ENCODE data around the gene P3H1.
"Not testable (repeated sequence)": the region's sequence is repeated elsewhere in the genome, so short reads cannot be mapped to it uniquely, and the experiment has no call there.

Gene P3H1

GRCh38 chr1:42769811-42770210 is 3.0 kb upstream of the P3H1 start:
- DNase-seq (ENCODE audit: low read depth): no peak

- no peak for DNase-seq (ENCODE audit: low read depth)
Measured at GRCh38 chr1:42768172-42768571, 1.3 kb upstream of the P3H1 start.

DNA sequence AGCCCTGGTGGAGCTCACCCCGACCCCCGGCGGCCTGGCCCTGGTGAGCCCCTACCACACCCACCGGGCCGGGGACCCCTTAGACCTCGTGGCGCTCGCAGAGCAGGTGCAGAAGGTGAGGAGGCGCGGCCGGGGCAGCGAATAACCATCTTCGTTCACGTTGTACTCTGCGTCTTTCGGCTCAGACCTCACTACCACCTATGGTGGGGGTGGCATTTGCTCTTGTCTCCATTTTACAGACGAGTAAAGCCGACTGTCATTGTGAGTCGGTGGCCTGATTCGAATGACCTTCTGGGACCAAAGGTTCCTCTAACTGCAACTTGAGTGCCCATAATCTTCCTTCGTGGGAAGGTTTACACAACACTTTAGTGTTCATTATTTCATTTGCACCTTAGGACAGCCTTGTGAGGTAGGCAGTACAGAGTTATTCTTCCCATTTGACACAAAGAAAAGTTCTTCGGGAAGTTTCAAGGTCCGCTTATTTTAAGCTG is 727 bp upstream of the P3H1 start:
- no peak for DNase-seq (ENCODE audit: low read depth)

GRCh38 chr1:42765832-42766740 is 742 bp downstream of the P3H1 start:
- DNase-seq (ENCODE audit: low read depth): peak; percentile 21

DNA sequence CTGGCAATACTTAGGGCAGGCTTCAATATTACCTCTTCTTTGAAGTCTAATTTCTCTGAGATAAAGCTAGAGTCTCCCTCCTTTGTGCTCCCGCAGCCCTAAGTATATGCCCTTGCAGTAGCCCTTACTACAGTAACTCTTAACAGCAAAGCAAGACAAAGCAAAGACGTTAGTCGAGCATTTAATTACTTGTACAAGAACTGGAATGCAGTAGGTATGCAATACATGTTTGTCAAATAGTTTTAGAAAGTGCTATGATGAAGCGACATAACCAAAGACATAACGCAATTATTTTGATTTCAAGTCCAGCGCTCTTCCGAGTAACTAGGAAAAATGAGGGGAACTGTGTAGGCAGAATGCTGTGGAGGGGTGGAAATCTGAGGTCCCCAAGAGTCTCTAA is 1.6 kb downstream of the P3H1 start:
- no peak for DNase-seq (ENCODE audit: low read depth)

DNA sequence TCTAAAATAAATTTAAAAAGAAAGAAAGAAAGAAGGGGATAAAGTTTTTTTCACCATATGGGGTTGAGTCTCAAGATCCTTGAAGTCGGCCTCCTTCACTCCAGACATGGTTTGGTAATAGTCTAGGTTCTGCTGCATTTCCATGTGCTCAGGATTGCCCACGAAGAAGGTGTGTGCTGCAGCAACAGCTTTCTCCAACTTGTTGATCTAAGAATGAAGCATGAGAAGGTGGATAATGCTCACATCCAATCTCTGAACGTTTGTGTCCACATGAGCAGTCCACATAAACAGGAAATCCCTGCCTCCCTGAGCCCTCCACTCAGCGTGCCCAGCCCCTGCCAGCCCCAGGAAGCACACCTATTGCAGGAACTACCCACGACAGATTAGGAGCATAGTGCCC is 4.6 kb downstream of the P3H1 start:
- no peak for DNase-seq (ENCODE audit: low read depth)

DNA sequence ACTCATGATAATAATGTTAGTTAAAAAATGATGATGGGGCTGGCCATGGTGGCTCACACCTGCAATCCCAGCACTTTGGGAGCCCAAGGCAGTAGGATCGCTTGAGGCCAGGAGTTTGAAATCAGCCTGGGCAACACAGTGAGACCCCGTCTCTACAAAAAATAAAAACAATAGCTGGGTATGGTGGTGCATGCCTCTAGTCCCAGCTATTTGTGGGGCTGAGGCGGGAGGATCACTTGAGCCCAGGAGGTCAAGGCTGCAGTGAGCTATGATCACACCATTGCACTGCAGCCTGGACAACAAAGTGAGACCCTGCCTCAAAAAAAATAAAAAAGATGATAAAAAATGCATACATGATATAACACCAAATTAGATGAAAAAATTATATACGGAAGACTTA is 5.3 kb downstream of the P3H1 start:
- no peak for DNase-seq (ENCODE audit: low read depth)

- no peak for DNase-seq (ENCODE audit: low read depth)
Measured at GRCh38 chr1:42759114-42759513, 7.7 kb downstream of the P3H1 start.

DNA sequence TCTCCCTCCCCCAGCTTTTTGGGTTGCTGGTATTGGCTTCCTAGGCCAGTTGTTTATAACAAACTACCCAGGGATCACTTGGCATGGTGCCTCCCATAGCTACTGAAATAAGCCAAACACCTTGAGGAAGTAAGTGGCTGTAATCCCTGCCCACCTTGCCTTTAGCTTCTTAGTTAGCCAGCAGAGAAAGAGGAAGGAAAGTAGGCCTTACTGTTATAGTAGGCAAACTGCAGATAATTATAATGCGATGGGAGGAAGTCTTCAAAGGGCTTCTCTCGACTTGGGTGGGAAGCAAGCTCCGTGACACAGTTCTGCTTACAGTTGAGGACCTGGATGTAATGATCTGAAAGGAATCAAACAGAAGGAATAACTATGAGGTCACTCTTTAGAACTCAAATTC is 8.2 kb downstream of the P3H1 start:
- no peak for DNase-seq (ENCODE audit: low read depth)

- no peak for DNase-seq (ENCODE audit: low read depth)
Measured at GRCh38 chr1:42757892-42758275, 8.9 kb downstream of the P3H1 start.

DNA sequence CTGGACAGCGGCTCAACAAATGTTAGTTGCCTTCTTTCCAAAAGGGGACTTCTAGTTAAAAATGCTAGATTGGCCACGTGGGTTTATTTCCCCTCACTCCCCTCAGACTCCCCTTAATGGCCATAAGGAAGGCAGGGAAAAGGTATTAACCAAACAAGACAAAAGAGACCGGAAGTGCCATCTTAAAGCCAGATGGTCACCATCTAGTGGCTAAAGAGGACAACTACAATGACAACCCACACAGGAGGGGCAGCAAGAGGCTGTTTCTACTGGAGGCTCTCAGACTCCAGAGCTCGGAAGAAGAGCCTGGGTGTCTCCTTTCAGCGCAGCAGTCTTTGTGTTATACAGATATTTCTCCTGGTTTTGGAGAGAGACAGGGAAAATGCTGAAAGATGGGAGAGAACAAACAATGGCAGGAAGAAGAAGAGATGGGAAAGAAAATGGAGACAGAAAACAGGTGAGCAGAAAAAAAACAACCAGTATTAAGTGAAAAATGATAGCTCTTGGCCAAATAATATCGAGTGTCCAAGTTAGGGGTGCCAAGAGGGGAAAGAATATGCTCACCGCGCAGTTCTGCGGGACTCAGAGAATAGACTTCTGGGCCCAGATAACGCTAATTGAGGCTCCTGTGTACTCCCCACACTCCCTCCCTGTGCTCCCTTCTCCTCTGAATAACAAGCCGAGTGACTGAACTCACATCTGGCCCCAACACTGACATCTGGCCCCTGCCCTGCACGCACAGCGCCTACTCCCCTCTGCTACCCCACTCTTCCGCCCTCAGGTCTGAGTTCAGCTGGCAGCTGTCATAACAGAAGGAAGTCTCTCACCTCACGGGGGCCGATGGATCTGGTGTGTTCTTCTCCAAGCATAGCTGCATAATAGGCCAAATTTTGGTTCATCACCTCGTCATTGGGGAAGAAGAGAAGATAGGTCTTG is 9.6 kb downstream of the P3H1 start:
- no peak for DNase-seq (ENCODE audit: low read depth)

DNA sequence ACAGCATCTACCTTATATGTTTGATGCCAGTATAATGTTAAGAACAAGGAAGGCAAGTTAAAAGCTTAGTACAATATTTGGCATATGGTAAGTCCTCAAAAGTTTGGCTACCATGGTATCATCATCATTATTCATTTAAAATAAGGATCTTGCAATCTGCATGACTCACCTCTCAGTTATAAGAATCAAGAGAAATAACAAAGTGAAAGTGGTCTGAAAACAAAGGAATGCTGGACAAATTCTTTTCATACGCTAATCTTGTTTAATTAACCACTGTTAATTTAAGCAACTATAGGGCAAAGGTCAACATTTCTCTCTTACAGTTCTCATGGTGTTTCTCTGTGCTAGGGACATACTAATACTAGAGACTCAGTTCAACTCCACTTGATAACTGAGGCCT is 13.8 kb downstream of the P3H1 start:
- DNase-seq (ENCODE audit: low read depth): no peak

DNA sequence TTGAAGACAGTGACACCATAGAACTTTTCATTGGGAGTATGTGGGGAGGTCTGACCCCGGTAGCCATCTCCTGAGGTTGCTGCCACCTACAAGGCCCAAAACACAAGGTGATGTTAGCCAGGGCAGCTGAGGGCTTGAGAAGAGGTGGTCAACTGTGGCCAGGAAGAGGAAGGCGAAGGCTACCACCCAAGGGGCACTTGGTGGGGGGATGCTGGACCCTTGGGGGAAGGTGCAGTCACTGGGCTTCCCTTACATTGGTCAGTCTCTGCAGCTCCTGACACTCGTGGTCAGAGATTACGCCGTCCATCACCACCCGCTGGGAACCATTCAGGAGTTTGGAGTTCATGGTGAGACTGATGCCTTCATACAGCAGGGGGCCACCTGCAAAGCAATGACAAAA is 14.5 kb downstream of the P3H1 start:
- no peak for DNase-seq (ENCODE audit: low read depth)

GRCh38 chr1:42751511-42752070 is 15.2 kb downstream of the P3H1 start:
- not testable (repeated sequence) for DNase-seq (ENCODE audit: low read depth)

DNA sequence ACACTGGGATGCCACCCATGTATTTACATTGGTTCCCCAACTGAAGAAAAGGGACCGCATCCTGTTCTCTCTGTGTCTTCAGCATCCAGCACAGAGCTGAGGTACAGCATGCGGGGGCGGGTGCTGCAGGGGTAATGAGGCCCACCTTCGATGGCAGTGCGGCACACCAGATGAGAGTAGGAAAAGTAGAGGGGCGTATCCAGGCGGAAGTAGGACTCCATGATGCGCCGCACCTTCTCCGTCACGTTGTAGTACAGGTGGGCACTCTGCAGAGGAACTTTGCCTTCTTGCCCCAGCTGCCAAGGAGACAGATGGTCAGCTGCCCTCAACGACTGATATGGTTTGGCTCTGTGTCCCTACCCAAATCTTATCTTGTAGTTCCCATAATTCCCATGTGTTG is 16.8 kb downstream of the P3H1 start:
- no peak for DNase-seq (ENCODE audit: low read depth)

DNA sequence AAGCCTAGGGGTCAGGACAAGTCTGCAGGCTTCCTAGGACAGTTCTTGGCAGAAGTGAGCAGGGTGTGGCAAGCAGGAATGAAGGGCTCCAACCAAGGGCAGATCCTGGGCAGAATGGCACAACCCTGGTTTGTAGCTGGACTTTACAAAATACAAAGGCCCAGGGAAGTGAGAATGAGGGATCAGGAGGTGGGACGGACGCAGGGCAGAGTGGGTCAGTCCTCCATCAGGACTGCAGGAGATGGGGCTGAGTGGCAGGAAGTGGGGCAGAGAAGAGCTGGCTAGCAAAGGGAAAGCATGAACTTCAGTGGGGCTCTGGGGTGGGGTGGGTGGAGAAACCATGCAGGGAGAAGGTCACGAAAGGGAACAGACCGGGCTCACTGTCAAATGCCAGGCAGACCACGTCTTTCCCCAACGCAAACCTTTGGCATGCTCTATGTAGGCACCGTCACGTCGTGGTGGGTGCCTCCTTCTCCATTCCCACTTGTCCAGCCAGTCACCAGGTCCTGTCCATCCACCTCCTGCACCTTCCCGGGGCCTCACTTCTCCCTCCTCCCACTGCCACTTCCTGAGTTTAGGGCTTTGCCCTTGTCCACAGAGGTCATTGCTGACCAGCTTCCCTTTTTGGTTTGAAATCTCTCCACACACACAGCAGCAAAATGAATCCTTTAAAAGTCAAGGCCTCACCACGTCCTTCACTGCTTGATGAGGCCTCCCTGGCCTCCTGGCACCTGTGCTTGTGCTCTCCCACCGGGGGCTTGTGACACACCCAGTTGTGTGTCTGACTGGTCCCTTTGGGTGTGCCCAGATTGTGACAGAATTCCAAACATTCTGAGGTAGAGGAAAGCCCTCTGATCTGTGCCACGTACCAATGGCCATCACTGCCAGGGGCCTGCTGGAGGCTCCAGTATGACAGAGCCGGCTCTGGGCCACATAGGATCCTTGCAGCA is 18.1 kb downstream of the P3H1 start:
- DNase-seq (ENCODE audit: low read depth): no peak

GRCh38 chr1:42748021-42748420 is 18.8 kb downstream of the P3H1 start:
- DNase-seq (ENCODE audit: low read depth): no peak

DNA sequence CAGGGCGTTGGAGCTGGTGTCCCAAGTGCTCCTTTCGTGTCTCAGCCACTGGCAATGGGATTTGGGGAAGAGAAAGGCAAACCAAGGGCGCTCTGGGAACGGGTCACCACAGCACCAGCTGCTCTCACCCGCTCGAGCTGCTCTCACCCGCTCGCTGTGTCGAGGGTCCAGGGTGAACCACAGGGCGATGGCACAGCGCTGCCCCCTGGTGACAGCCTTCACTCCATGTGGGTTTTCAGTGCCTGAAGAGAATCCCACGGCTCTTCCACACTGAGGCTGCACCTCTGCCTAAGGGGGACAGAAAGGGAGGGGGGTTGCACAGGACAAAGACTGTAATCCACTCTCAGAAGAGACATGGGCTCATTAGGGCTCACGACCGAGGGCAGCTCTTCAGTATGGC is 19.7 kb downstream of the P3H1 start:
- peak; percentile 35 for DNase-seq (ENCODE audit: low read depth)

- no peak for DNase-seq (ENCODE audit: low read depth)
Measured at GRCh38 chr1:42746436-42747105, 20.3 kb downstream of the P3H1 start.

GRCh38 chr1:42745851-42746250 is 21.0 kb downstream of the P3H1 start:
- no peak for DNase-seq (ENCODE audit: low read depth)

GRCh38 chr1:42744148-42744413 is 22.7 kb downstream of the P3H1 start:
- no peak for DNase-seq (ENCODE audit: low read depth)

All from activated gamma-delta T cell treated with anti-CD3 and anti-CD28 coated beads, Interleukin-2, amount 50 U/mL, for 16 hours (primary cell).